Activated T-cell treated with anti-CD3 and anti-CD28 coated beads for 24 hours (primary cell): ENCODE results near the gene NCF1.
"Not testable (repeated sequence)": the region's sequence is repeated elsewhere in the genome, so short reads cannot be mapped to it uniquely, and the experiment has no call there.

Experiments used
- DNase-seq: peaks from one replicate; pipeline ENCODE4 v3.0.0-alpha.2; 2020; ENCODE audit warnings: low read depth

The NCF1 gene

DNA sequence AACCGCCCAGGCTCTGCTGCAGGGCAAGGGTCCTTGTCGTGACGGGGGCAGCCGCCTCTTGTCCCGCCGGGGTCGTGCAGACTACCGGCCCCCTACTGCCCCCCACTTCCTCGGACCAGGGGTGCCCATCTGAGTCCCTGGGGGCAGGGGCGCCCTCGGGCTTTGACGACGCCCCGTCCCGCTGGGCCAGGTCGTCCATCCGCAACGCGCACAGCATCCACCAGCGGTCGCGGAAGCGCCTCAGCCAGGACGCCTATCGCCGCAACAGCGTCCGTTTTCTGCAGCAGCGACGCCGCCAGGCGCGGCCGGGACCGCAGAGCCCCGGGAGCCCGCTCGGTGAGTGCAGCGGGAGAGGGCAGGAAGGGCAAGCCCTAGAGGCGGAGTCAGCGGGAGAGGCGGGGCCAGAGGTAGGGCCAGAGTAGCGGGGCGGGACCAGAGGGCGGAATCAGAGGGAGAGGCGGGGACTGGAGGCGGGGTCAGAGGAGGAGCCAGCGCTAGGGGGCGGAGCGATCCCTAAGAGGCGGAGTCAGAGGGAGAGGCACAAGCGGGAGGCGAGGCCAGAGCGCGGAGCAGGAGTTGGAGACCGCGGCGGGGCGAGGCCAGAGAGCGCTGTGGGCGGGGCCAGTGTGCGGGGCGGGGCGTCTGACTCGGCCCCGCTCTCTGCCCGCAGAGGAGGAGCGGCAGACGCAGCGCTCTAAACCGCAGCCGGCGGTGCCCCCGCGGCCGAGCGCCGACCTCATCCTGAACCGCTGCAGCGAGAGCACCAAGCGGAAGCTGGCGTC lies 14.7 kb downstream of the NCF1 start:
- DNase-seq = peak; percentile 93

DNA sequence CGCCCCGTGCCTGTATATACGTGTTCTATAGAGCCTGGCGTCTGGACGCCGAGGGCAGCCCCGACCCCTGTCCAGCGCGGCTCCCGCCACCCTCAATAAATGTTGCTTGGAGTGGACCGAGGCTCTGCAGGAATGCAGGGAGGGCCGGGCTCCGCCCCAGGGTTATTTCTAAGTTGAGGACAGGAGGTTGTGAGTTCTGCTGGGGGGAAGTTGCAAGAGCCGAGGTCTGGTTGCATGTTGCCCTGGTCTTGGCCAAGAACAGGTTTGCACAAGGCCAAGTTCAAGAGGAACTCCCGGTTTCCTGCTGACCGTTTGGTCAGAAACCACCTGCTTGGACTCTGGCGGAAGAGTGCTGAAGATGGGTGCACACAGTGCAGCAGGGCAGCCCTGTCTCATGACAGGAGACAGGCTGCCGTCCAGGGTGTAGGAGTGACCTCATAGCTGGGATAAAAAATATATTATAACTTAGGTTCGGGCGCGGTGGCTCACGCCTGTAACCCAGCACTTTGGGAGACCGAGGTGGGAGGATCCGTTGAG lies 15.5 kb downstream of the NCF1 start:
- not testable (repeated sequence) for DNase-seq

DNA sequence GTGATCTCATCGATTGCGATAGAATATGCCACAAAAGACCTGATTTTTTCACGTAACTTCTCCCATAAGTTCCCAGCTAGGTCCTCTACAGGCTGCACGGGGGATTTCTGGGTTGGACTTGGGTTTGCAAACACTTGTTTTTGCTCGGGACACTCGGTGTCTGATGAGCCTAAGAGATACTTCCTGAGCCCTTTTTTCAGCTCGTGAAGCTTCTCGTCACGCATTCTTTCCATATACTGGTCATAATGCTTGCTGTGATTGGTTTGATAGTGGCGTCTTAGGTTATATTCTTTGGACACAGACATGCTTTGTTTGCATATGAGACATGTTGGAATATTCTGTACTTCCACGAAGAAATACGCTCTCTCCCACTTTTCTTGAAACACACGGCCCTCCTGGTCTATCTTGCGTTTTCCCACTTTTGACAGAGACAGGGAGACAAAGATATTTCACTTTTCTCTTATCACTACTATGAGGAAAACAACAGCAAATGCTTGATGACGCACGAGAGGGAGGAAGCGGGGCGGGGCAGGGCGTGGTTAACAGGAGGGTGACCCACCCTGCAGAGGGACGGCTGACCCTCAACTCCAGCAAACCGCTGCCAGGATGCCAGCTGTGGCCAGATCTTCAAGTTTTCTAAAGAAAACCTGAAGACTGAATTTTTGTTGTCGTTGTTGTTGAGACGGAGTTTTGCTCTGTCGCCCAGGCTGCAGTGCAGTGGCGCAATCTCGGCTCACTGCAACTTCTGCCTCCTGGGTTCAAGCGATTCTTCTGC lies 24.2 kb downstream of the NCF1 start:
- DNase-seq = not testable (repeated sequence)

DNA sequence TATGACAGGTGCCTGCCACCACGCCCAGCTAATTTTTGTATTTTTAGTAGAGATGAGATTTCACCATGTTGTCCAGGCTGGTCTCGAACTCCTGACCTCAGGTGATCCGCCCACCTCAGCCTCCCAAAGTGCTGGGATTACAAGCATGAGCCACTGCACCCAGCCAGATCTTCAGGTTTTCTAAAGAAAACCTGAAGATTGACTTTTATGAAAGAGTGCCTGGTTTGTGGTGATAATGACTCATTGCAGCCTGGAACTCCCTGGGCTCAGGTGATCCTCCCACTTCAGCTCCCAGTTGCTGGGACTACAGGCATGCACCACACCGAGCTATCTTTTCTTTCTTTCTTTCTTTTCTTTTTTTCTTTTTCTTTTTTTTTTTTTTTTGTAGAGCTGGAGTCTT lies 24.8 kb downstream of the NCF1 start:
- not testable (repeated sequence) for DNase-seq

DNA sequence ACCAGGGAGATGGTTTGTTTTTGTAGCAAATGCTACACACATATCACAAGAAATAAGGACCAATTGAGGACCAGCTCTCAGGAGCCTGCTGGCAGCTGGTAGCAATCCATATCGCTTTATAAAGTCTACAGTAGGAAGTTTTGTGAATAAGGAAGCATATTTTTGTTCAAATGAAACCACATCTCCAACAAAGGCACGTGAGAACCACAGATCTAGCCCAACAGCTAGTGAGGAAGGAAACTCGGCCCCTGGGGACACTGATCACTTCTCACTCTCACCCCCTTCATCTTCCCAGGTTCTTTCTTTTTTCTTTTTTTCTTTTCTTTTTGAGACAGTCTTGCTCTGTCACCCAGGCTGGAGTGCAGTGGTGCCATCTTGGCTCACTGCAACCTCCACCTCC lies 42.1 kb downstream of the NCF1 start:
- DNase-seq = not testable (repeated sequence)

DNA sequence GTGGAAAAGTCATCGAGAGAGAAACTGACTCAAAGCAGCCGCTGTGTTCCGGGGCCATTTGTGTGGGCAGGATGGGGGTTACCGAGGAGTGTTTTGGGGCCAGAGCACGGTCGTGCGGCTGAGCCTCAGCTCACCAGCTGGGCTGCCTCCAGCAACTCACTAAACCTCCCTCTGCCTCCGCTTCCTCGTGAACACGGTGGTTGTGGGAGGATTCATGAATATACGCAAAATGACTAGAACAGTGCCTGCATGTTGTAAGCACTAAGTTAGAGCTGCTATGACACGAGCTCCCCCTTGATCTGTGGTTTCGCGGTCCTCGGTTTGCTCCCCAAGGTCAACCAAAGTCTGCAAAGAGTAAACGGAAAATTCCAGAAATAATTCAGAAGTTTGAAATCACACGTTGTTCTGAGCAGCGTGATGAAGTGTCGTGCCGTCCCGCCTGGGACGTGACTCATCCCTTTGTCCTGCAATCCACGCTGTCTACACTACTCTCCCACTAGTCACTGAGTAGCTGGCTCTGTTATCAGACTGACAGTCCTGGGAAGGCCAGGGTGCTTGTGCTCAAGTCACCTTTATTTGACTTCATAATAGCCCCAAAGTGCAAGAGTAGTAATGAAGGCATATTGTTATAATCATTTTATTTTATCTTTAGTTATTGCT lies 46.5 kb downstream of the NCF1 start:
- DNase-seq = not testable (repeated sequence)

DNA sequence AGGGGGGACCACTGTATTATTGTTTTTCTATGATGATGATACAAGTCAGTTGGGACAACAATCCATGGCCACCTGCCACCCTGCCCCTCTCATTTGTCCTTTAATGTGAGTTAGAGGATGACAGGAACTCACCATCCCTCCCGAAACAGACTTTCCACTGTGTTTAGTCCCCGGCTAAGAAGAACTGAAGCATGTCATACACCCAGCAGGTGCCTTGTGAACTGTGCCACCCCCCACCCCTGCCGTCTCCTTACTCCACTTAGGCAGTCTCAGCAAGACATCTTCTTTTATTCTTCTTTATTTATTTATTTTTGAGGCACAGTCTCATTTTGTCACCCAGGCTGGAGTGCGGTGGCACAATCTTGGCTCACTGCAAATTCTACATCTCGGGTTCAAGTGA lies 47.4 kb downstream of the NCF1 start:
- DNase-seq = not testable (repeated sequence)

DNA sequence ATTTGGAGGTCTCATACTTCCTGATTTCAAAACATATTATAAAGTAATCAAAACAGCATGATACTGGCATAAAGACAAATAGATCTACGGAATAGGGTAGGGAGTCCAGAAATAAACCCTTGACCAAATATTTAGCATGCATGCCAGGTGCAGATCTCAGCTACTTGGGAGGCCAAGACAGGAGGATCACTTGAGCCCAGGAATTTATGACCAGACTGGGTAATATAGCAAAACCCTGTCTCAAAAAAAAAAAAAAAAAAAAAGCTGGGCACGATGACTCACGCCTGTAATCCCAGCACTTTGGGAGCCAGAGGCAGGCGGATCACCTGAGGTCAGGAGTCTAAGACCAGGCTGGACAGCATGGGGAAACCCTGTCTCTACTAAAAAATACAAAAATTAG lies 56.1 kb downstream of the NCF1 start:
- not testable (repeated sequence) for DNase-seq

DNA sequence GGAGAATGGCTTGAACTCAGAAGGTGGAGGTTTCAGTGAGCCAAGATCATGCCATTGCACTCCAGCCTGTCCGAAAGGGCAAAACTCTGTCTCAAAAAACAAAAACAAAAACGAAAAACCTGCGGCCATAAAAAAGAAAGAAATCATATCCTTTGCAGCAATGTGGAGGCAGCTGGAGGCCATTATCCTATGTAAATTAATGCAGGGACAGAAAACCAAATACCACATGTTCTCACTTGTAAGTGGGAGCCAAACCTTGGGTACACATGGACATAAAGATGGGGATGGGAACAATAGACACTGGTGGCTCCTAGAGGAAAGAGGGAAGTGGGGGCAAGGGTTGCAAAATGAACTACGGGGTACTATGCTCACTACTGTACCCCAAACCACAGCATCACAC lies 56.6 kb downstream of the NCF1 start:
- not testable (repeated sequence) for DNase-seq
